Upper lobe of right lung (tissue), 1 donor: ENCODE data around the gene MTG2. TPM values are rescaled to one million over a fixed set of nuclear protein-coding genes. Genes with fewer than 3 reads are reported as not detected.

Experiments used
- ATAC-seq: fragments of 200-7000 bp; cut with Tn5 transposase; one replicate; pipeline ENCODE4 v1.9.1; 2020; ENCODE audit warnings: mild to moderate bottlenecking, moderate library complexity
- DNase-seq: peaks from one replicate; pipeline ENCODE4 v3.0.0-alpha.2; 2020
- H3K27ac ChIP-seq: fragments of 200-600 bp; one replicate; pipeline ENCODE4 v1.8.0; 2022
- H3K27me3 ChIP-seq: fragments of 200-600 bp; one replicate; pipeline ENCODE4 v1.8.0; 2022; ENCODE audit warnings: mild to moderate bottlenecking
- H3K36me3 ChIP-seq: fragments of 200-600 bp; one replicate; pipeline ENCODE4 v1.8.0; 2022
- H3K4me1 ChIP-seq: fragments of 200-600 bp; one replicate; pipeline ENCODE4 v1.8.0; 2022
- H3K4me3 ChIP-seq: fragments of 200-600 bp; one replicate; pipeline ENCODE4 v1.8.0; 2022; ENCODE audit warnings: mild to moderate bottlenecking
- H3K9me3 ChIP-seq: fragments of 200-600 bp; one replicate; pipeline ENCODE4 v1.8.0; 2022
- intact Hi-C: fragments of 100-400 bp; cut with DNase I; formaldehyde crosslinking; loops from one replicate; pipeline ENCODE4 v1.11.0; 2022
- total RNA-seq: library from RNA; stranded (reverse); fragmentation: NEBNext Ultra II Directional; extraction: Animal tissue kit (Norgen Biotek cat#: 25700); gene quantifications from one replicate; pipeline ENCODE4 v1.2.1, GENCODE V29; 2021
- TF ChIP-seq, protein P1 (sequence below): fragments of 200-600 bp; IDR thresholded peaks from one replicate; pipeline ENCODE4 v1.8.0; 2022; ENCODE audit warnings: antibody characterized with exemption
- donor health status: DM: no; HTN: yes; CAD: no; lungs with severe emphysema.

The MTG2 gene
- total RNA-seq, 1 donor from 2014 or later, result 26.5 TPM

DNA sequence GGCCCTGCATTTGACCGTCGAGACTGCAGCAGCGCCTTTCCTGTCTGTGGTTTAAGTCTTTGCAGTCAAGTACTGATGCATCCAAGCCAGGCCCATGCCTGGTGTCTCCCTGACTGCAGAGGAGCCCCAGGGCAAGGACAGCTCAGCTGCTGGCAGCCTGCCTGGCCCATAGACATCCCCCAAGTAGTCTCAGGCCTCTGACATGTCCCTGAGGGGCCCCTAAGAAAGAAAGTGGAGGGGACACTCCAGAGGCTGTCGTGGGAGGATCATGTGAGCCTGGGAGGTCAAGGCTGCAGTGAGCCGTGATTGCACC, 19.2 kb downstream of the MTG2 start:
- H3K4me3 ChIP-seq, result no peak overlapping the region
- intact Hi-C loops, result no loop called here
- H3K9me3 ChIP-seq, result no peaks in the 10 kb centered on the region
- TF ChIP-seq, protein P1, sequence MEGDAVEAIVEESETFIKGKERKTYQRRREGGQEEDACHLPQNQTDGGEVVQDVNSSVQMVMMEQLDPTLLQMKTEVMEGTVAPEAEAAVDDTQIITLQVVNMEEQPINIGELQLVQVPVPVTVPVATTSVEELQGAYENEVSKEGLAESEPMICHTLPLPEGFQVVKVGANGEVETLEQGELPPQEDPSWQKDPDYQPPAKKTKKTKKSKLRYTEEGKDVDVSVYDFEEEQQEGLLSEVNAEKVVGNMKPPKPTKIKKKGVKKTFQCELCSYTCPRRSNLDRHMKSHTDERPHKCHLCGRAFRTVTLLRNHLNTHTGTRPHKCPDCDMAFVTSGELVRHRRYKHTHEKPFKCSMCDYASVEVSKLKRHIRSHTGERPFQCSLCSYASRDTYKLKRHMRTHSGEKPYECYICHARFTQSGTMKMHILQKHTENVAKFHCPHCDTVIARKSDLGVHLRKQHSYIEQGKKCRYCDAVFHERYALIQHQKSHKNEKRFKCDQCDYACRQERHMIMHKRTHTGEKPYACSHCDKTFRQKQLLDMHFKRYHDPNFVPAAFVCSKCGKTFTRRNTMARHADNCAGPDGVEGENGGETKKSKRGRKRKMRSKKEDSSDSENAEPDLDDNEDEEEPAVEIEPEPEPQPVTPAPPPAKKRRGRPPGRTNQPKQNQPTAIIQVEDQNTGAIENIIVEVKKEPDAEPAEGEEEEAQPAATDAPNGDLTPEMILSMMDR, result no peak
- ATAC-seq (no peak), DNase-seq (no peak)
- H3K27me3 ChIP-seq, result no peaks in the 10 kb centered on the region
- H3K4me1 ChIP-seq, result no peaks in the 10 kb centered on the region
- no peak overlapping the region for H3K27ac ChIP-seq
- peaks cover 61% of the 10 kb centered on the region for H3K36me3 ChIP-seq

DNA sequence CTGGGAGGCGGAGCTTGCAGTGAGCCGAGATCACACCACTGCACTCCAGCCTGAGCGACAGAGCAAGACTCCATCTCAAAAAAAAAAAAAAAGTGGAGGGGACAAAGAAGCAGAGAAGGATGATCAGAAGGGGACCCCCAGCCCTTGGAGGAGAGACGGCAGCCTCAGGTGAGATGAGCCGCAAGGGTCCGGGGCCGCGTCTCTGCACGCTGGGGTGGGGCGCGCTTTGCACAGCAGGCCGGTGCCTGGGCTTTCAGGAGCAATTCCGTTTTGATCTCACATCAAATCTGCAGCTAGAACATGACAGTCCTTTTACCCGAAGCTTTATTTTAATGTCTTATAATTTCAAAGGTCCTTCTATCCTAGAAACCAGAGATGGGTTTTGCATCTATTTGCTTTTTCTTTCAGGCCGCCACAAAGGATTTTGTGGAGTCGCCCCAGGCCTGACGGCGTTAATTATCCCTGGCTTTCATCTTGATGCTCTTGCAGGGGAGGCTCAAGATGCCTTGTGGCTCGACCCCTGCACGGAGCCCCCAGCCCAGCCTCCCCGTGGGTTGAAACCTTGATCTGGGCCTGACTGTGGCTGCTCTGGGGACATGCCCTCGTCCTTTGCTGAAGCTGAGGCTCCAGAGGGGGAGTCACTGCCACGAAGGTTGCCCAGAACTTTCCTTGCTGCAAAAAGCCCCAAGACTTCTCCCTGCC, 20.0 kb downstream of the MTG2 start:
- Histone ChIP-seq H3K36me3 (peaks cover 53% of the 10 kb centered on the region), H3K4me3 (no peak overlapping the region), H3K27me3 (no peaks in the 10 kb centered on the region), H3K4me1 (no peaks in the 10 kb centered on the region), H3K9me3 (no peaks in the 10 kb centered on the region), H3K27ac (no peak overlapping the region)
- no peak for ATAC-seq
- intact Hi-C loops, result no loop called here
- TF ChIP-seq, protein P1, result no peak
- no peak for DNase-seq

DNA sequence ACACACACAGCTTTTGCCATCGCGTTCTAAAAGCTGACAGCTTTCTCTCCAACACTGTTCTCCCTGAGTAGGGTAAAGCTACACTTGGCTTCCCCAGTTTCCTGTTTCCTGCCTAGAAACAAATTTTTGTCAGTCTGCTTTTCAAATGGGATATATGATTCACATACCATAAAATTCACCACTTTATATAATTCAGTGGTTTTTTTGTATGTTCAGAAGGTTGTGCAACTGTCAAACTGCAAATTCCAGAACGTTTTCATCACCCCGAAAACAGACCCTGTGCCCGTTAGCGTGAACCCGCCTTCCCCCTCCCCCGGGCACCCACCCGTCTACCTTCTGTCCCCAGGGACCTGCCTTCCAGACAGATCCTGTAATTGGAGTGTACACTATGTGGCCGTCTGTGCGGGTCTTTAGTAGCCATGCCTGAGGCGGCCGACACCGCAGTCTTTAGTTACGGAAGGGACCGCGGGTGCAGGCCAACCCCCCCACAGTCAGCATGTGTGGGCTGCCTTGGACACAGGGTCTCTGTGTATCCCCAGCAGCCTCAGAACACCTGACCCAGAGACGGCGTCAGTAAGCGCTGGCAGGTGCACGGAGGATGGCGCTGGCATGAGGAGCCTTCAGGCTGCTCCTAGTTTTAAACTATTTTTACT, 20.7 kb downstream of the MTG2 start:
- no peak for ATAC-seq
- peaks cover 46% of the 10 kb centered on the region for H3K36me3 ChIP-seq
- no peak overlapping the region for H3K27ac ChIP-seq
- TF ChIP-seq, protein P1, result no peak
- intact Hi-C loops, result no loop called here
- H3K4me3 ChIP-seq, result no peak overlapping the region
- no peaks in the 10 kb centered on the region for H3K4me1 ChIP-seq
- no peaks in the 10 kb centered on the region for H3K9me3 ChIP-seq
- no peak for DNase-seq
- H3K27me3 ChIP-seq, result no peaks in the 10 kb centered on the region

DNA sequence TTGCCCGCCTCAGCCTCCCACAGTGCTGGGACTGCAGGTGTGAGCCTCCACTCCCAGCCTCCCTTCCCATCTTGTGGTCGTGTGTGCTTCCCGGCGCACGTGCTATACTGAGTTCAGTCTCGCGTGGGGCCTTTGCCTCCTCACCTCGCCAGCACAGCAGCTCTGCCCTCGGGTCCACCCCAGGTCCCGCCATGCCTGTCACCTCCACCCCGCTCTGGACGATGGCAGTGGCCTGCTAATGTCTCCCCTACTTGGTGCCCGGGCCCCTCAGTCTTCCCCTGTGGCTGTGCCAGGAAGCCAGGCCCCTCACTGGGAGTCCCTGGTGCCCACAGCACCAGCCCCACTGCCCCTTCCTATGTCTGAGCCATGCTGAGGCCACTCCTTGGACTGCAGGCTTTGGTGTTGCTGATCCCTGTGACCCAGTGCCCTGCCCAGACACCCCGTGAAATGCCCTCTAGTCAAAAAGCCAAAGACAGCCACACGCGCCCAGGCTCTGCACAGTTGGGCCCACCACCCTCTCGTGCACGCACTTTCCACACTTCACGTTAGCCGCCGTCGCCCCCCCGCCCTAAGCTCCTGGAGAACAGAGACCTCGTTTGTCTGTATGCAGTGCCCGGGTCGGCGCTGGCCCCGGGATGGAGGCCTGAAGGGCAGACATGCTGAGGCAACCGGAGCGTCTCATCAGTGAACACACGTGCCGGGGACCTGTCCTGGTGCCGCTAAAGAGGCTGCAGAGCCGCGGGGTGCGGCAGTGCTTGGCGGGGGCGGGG, 23.0 kb downstream of the MTG2 start:
- H3K9me3 ChIP-seq, result no peaks in the 10 kb centered on the region
- no peaks in the 10 kb centered on the region for H3K4me1 ChIP-seq
- TF ChIP-seq, protein P1, result no peak
- no peak overlapping the region for H3K27ac ChIP-seq
- H3K27me3 ChIP-seq, result peaks cover 7% of the 10 kb centered on the region
- DNase-seq, result no peak
- intact Hi-C loops, result no loop called here
- ATAC-seq, result no peak
- H3K36me3 ChIP-seq, result peaks cover 23% of the 10 kb centered on the region
- no peak overlapping the region for H3K4me3 ChIP-seq

DNA sequence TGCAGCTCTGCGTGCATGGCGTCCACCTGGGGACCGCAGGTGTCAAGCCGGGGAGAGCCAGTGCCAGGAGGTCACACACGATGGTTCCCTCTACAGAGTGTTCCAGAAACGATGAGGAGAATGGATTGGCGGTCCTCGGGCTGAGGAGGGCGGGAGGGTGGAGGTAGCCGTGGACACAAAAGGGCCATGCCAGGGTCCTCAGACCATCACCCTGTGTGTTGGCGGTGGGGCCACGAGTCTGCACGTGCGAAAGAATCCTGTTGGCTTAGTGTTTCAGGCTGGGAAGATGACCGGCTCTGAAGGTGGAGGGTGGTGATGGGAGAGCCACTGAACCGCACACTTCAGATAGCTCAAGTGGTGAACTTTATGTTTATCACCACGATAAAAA, 23.6 kb downstream of the MTG2 start:
- DNase-seq, result no peak
- TF ChIP-seq, protein P1, result no peak

More for the DNA sequence above, 23.6 kb downstream of the MTG2 start:
- H3K27ac ChIP-seq, result no peak overlapping the region
- ATAC-seq, result no peak
- H3K27me3 ChIP-seq, result peaks cover 13% of the 10 kb centered on the region
- no peaks in the 10 kb centered on the region for H3K9me3 ChIP-seq
- H3K4me3 ChIP-seq, result no peak overlapping the region
- H3K4me1 ChIP-seq, result no peaks in the 10 kb centered on the region
- intact Hi-C loops, result no loop called here
- H3K36me3 ChIP-seq, result peaks cover 17% of the 10 kb centered on the region
